ENCODE measurements around the gene DCANP1. TPM values are rescaled to one million over a fixed set of nuclear protein-coding genes. Genes with fewer than 3 reads are reported as not detected.

DCANP1 gene
- total RNA-seq, 1 experiment from 2014 or later = not detected

- TF ChIP-seq MAX (IDR thresholded peaks at IDR 0.05) (no peak), POLR2A (IDR thresholded peaks at IDR 0.05; ENCODE audit: borderline replicate concordance, extremely low read depth, insufficient read depth, insufficient read length) (no peak), CTCF (IDR thresholded peaks at IDR 0.05 in 2 of 3, conservative IDR thresholded peaks at IDR 0.05 in 1 of 3; ENCODE audit: borderline replicate concordance in 1 of 3, insufficient read depth in 1 of 3, low read depth in 2 of 3, low read length in 2 of 3) (no peak), CEBPB (IDR thresholded peaks at IDR 0.05; ENCODE audit: low read depth) (no peak), YY1 (IDR thresholded peaks at IDR 0.05; ENCODE audit: extremely low read depth, insufficient replicate concordance, low read depth, low read length) (no peak), FOSL1 (IDR thresholded peaks at IDR 0.05; ENCODE audit: low read depth) (no peak), EZH2phosphoT487 (IDR thresholded peaks at IDR 0.05; ENCODE audit: borderline replicate concordance) (no peak), TCF7L2 (IDR thresholded peaks at IDR 0.05; ENCODE audit: borderline replicate concordance, extremely low read depth, insufficient read depth, insufficient read length) (no peak), SIN3A (IDR thresholded peaks at IDR 0.05; ENCODE audit: low read depth) (no peak), EGR1 (IDR thresholded peaks at IDR 0.05; ENCODE audit: low read depth) (no peak)
- CTCF ChIA-PET = interaction anchor here (0.9 to 2.4 kb wide), 4 partner anchors 21 to 79 kb away, joined by 4 to 7 read pairs (median 4); no protein-coding TSS in a partner anchor
- Histone ChIP-seq H3K4me3 (replicated peaks in 1 of 2; ENCODE audit: low read depth in 1 of 2, low read length in 2 of 2) (no peak overlapping the region), H3K27ac (ENCODE audit: low read depth, low read length) (no peak overlapping the region), H3K4me1 (ENCODE audit: control insufficient read depth in 1 of 2, insufficient read depth in 2 of 2, low read length in 2 of 2) (peaks cover 13 to 19% of the 10 kb centered on the region in 2 experiments), H4K20me1 (ENCODE audit: insufficient read depth) (no peaks in the 10 kb centered on the region), H3K9ac (ENCODE audit: low read length) (no peak overlapping the region), H3K79me2 (ENCODE audit: insufficient read depth, low read length) (no peaks in the 10 kb centered on the region), H3K27me3 (ENCODE audit: insufficient read depth, low read length) (no peaks in the 10 kb centered on the region), H3K9me2 (ENCODE audit: insufficient read depth) (no peaks in the 10 kb centered on the region), H3K9me3 (ENCODE audit: control insufficient read depth in 1 of 2, insufficient read depth in 1 of 2, low read depth in 1 of 2, low read length in 2 of 2) (no peaks in the 10 kb centered on the region), H2AFZ (ENCODE audit: low read depth, low read length, poor library complexity, severe bottlenecking) (no peak overlapping the region), H3K4me2 (ENCODE audit: low read length) (no peak overlapping the region), H3K36me3 (ENCODE audit: control insufficient read depth in 1 of 2, insufficient read depth in 2 of 2, low read length in 2 of 2) (no peaks in the 10 kb centered on the region)
- intact Hi-C loops (cut with micrococcal nuclease) = no loop called here
- ATAC-seq = no peak
- BruUV-seq (replicated peaks) = no TSS peak
- DNase-seq (ENCODE audit: low read depth, low spot score) = no peak
- POLR2A ChIA-PET = no interaction called here
- RAD21 ChIA-PET (ENCODE audit: low non-redundant PET in 1 of 2, low total read pairs in 2 of 2, uncharacterized antibody in 2 of 2, unreplicated experiment in 2 of 2) = no interaction called here
These were observed 39.9 kb upstream of the DCANP1 start for GRCh38 chr5:135487037-135487395.
